SU-DHL-6 (cell line): Measurements from ENCODE around the gene ACP2.

Source experiments
- CTCF ChIP-seq: fragments of 200-600 bp; sonication (generic); IDR thresholded peaks from one replicate; pipeline ENCODE4 v1.5.1; 2017; ENCODE audit warnings: antibody characterized with exemption, mild to moderate bottlenecking, low read length, moderate library complexity; ENCODE audit not compliant: insufficient read depth, poor library complexity, severe bottlenecking
- EZH2phosphoT487 ChIP-seq: fragments of 200-600 bp; sonication (generic), shearing (Covaris generic); conservative IDR thresholded peaks from 2 replicates; pipeline ENCODE4 v1.6.1; 2018; ENCODE audit warnings: mild to moderate bottlenecking, antibody characterized with exemption, low read length, moderate library complexity, mixed read lengths

- no peak for TF ChIP-seq CTCF
- TF ChIP-seq EZH2phosphoT487 = no peak
Observed at GRCh38 chr11:47276923-47277322, 28.3 kb upstream of the ACP2 start.
